Measurements from ENCODE around the gene KRTAP1-5. TPM values are rescaled to one million over a fixed set of nuclear protein-coding genes. Genes with fewer than 3 reads are reported as not detected.
"Not testable (repeated sequence)": the region's sequence is repeated elsewhere in the genome, so short reads cannot be mapped to it uniquely, and the experiment has no call there.

KRTAP1-5 gene
- total RNA-seq, 1 donor from 2014 or later: not detected

DNA sequence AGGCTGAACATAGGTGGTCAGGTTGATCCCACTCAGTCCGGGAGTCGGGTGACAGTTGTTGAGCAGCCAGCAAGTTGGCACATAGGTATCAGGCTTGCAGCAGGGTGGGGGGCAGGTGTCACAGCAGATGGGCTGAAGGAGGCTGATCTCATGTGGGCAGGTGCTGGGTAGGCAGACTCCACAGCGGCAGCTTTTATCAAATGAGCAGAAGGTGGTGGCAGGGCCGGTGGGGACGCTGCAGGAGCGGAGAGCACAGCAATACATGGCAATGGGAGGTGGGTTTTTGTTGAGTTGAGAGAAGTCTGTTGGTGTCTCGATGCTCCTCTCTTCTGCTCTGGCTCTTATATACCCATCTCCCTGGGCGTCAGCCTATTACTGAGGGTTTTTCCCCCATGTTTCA, 18.2 kb downstream of the KRTAP1-5 start, which contains the start of gene KRTAP3-1:
Gene KRTAP3-1, minus strand, starts transcription at position 318 of the 400 bp plus-strand sequence. Its CDS starts 54 bp downstream, at position 264.
- TF ChIP-seq, protein P1, sequence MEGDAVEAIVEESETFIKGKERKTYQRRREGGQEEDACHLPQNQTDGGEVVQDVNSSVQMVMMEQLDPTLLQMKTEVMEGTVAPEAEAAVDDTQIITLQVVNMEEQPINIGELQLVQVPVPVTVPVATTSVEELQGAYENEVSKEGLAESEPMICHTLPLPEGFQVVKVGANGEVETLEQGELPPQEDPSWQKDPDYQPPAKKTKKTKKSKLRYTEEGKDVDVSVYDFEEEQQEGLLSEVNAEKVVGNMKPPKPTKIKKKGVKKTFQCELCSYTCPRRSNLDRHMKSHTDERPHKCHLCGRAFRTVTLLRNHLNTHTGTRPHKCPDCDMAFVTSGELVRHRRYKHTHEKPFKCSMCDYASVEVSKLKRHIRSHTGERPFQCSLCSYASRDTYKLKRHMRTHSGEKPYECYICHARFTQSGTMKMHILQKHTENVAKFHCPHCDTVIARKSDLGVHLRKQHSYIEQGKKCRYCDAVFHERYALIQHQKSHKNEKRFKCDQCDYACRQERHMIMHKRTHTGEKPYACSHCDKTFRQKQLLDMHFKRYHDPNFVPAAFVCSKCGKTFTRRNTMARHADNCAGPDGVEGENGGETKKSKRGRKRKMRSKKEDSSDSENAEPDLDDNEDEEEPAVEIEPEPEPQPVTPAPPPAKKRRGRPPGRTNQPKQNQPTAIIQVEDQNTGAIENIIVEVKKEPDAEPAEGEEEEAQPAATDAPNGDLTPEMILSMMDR (IDR thresholded peaks at IDR 0.05): no peak
- Mint-ChIP-seq H3K27me3 (peaks cover 14% of the 10 kb centered on the region), H3K4me3 (no peak within 1 kb of the TSS), H3K36me3 (ENCODE audit: low read depth) (no peaks in the 10 kb centered on the region), H3K27ac (no peak within 1 kb of the TSS), H3K4me1 (no peaks in the 10 kb centered on the region), H3K9me3 (no peaks in the 10 kb centered on the region)
- ChIA-PET CTCF (no interaction called here), POLR2A (no interaction called here)
- ATAC-seq (ENCODE audit: low read depth): no peak
- no peak for DNase-seq
- intact Hi-C loops (cut with micrococcal nuclease): no loop called here

DNA sequence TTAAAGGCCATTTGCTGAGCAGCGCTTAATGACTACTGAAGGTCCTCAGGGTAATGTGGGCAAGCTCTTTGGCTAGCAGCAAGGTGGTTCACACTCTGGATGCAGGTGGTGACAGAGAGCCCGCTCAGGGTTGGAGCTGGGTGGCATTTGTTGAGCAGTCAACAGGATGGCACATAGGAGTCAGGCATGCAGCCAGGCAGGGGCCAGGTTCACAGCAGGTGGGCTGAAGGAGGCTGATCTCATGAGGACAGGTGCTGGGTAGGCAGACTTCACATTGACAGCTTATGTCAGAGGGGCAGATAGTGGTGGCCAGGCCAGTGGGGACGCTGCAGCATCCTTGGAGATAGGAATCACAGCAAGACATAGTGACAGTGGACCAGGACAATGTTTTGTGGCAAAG, 22.6 kb downstream of the KRTAP1-5 start:
- Mint-ChIP-seq H3K27ac (no peak overlapping the region), H3K4me3 (no peak overlapping the region), H3K4me1 (no peaks in the 10 kb centered on the region), H3K27me3 (peaks cover 18% of the 10 kb centered on the region), H3K9me3 (no peaks in the 10 kb centered on the region), H3K36me3 (ENCODE audit: low read depth) (no peaks in the 10 kb centered on the region)
- ATAC-seq (ENCODE audit: low read depth): no peak
- DNase-seq: no peak
- ChIA-PET POLR2A (interaction anchor here (0.5 kb wide), 1 partner anchor 193 kb away, joined by 5 read pairs; no protein-coding TSS in a partner anchor), CTCF (no interaction called here)
- intact Hi-C loops (cut with micrococcal nuclease): no loop called here
- TF ChIP-seq, protein P1 (IDR thresholded peaks at IDR 0.05): no peak

DNA sequence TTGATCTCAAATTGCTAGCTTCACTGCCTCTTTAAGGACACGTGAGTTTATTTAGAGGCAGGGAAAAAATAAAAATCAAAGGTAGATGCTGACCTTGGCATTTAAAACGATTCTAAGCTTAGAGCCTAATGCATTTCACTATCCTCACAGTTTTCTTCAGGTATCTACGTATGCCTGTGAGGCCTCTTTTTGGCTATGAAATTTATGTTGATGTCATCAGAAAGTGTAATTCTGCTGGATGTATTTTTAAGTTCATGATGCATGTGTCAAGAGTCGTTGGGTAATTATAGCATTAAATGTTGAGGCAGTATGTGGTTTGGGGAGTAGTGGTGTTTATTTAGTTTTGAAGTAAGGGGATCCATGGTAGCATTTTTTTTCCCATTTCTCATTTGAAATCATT, 23.1 kb downstream of the KRTAP1-5 start:
- Mint-ChIP-seq H3K27ac (no peak overlapping the region), H3K4me1 (no peaks in the 10 kb centered on the region), H3K9me3 (no peaks in the 10 kb centered on the region), H3K27me3 (peaks cover 19% of the 10 kb centered on the region), H3K4me3 (no peak overlapping the region), H3K36me3 (ENCODE audit: low read depth) (no peaks in the 10 kb centered on the region)
- no peak for ATAC-seq (ENCODE audit: low read depth)
- intact Hi-C loops (cut with micrococcal nuclease): no loop called here
- TF ChIP-seq, protein P1 (IDR thresholded peaks at IDR 0.05): no peak
- CTCF ChIA-PET: no interaction called here
- POLR2A ChIA-PET: interaction anchor here (0.5 kb wide), 1 partner anchor 194 kb away, joined by 5 read pairs; no protein-coding TSS in a partner anchor
- DNase-seq: no peak

DNA sequence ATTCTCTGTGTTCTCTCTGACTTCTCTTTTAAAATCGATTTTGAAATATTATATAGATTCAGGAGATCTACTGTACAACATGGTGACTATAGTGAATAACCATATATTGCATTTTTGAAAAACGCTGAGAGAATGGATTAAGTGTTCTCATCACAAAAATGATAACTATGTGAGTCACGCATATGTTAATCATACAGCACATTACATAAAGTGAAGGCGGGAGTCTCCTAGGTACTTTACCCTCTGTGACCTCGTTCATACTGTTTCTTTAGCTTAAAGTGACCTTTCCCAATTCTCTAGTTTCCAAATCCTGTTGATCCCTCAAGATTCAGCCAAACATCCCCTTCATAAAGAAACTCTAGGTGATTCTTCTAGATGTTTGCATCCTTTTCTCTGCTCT, 24.2 kb downstream of the KRTAP1-5 start:
- H3K27me3 Mint-ChIP-seq: peaks cover 25% of the 10 kb centered on the region
- POLR2A ChIA-PET: no interaction called here
- no peak overlapping the region for H3K27ac Mint-ChIP-seq
- no peak overlapping the region for H3K4me3 Mint-ChIP-seq
- H3K9me3 Mint-ChIP-seq: no peaks in the 10 kb centered on the region
- intact Hi-C loops (cut with micrococcal nuclease): no loop called here
- CTCF ChIA-PET: no interaction called here
- no peak for DNase-seq
- ATAC-seq (ENCODE audit: low read depth): no peak
- no peaks in the 10 kb centered on the region for H3K36me3 Mint-ChIP-seq (ENCODE audit: low read depth)
- no peaks in the 10 kb centered on the region for H3K4me1 Mint-ChIP-seq
- TF ChIP-seq, protein P1 (IDR thresholded peaks at IDR 0.05): no peak

DNA sequence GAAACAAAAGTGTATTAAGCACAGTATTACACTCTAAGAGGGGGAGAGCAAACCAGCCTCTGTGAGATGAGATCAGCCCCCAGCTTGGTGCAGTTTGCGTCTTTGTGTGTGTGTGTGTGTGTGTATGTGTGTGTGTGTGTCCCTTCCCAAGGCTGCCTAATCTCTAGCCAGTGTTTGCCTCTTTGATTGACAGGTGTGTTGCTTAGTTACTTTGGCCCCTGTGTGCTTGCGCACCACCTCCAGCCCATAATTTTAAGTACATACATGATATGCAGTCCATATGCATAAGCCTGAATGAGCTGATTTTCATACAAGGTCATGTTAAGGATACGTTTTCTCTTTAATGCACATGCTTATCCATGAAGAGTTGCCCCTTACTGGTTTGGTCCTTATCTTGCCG, 25.2 kb downstream of the KRTAP1-5 start:
- ATAC-seq (ENCODE audit: low read depth) (no peak), DNase-seq (no peak)
- Mint-ChIP-seq H3K4me3 (no peak overlapping the region), H3K9me3 (no peaks in the 10 kb centered on the region), H3K27me3 (peaks cover 34% of the 10 kb centered on the region), H3K4me1 (no peaks in the 10 kb centered on the region), H3K27ac (no peak overlapping the region), H3K36me3 (ENCODE audit: low read depth) (no peaks in the 10 kb centered on the region)
- intact Hi-C loops (cut with micrococcal nuclease): no loop called here
- ChIA-PET POLR2A (no interaction called here), CTCF (no interaction called here)
- TF ChIP-seq, protein P1 (IDR thresholded peaks at IDR 0.05): no peak

DNA sequence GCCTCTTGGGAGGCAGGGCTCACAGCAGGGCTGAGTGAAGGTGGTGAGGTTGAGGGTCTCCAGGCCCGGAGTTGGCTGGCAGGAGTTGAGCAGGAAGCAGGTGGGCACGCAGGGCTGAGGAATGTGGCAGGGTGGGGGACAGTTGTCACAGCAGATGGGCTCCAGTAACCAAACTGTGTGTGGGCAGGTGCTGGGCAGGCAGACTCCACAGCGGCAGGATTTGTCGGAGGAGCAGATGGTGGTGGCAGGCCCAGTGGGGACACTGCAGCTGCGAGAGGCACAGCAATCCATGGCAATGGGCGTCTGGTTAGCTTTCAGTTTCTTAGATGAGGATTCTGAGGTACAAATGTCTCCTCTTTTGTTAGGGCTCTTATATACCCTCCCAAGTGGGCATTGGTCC, 27.4 kb downstream of the KRTAP1-5 start, which contains the start of gene KRTAP3-2:
Gene KRTAP3-2, minus strand, starts transcription at position 344 of the 400 bp plus-strand sequence. Its CDS starts 53 bp downstream, at position 291.
- H3K36me3 Mint-ChIP-seq (ENCODE audit: low read depth); H3K9me3 Mint-ChIP-seq; ATAC-seq (ENCODE audit: low read depth); H3K4me3 Mint-ChIP-seq; intact Hi-C loops (cut with micrococcal nuclease); DNase-seq; CTCF ChIA-PET; H3K27ac Mint-ChIP-seq; H3K4me1 Mint-ChIP-seq; POLR2A ChIA-PET: not testable (repeated sequence)
- H3K27me3 Mint-ChIP-seq: peaks cover 34% of the 10 kb centered on the region
